Stomach (tissue), 4 donors: ENCODE data around the gene BHLHE23.

ENCODE experiments used
- EP300 ChIP-seq: sonication (generic); formaldehyde crosslinking; IDR thresholded peaks from one replicate; pipeline ENCODE4 v1.6.1; 2017; ENCODE audit warnings: antibody characterized with exemption
- POLR2A ChIP-seq, 4 donors: fragments of 450-650 bp; IDR thresholded peaks; one replicate each; pipeline ENCODE4 v1.6.1; 2016; ENCODE audit warnings: antibody characterized with exemption in 4 of 4, control low read depth in 2 of 4, mild to moderate bottlenecking in 1 of 4, moderate library complexity in 1 of 4
- POLR2AphosphoS5 ChIP-seq, 3 donors: sonication (generic); formaldehyde crosslinking; IDR thresholded peaks; one replicate each; pipeline ENCODE4 v1.6.1; 2016; ENCODE audit warnings: antibody characterized with exemption in 3 of 3
- TF ChIP-seq, protein P1 (sequence below), 7 experiments: fragments of 450-650 bp in 4 of 7; fragments of 200-600 bp in 3 of 7; sonication (generic) in 3 of 7; IDR thresholded peaks; one replicate each; pipeline ENCODE4 v1.5.1; 2016 to 2019; ENCODE audit warnings: antibody characterized with exemption in 7 of 7, control low read depth in 2 of 7, mild to moderate bottlenecking in 1 of 7

DNA sequence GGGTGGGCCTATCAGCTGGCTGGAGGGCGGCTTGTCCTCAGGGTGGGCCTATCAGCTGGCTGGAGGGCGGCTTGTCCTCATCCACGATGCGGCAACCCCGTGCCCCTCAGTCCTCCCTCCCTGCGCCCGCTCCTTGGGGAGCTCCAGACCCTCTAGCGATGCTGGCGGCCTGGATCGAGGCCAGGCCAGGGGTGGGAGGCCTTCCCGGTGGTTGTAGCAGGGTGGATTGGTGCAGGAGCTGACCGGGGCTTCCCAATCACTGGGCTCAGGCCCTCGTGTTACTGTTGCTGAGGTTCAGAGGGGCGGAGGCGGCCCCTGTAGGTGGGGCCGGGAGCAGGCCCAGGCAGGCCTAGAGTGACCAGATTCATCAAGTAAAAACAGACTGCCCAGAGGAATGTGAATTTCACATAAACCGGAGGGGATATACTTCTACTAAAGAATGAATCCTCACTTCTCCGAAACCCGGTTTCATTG lies 45.4 kb downstream of the BHLHE23 start:
- TF ChIP-seq EP300 (no peak), POLR2AphosphoS5 (IDR thresholded peaks at IDR 0.05) (no peak), POLR2A (IDR thresholded peaks at IDR 0.05) (no peak)
- TF ChIP-seq, protein P1, sequence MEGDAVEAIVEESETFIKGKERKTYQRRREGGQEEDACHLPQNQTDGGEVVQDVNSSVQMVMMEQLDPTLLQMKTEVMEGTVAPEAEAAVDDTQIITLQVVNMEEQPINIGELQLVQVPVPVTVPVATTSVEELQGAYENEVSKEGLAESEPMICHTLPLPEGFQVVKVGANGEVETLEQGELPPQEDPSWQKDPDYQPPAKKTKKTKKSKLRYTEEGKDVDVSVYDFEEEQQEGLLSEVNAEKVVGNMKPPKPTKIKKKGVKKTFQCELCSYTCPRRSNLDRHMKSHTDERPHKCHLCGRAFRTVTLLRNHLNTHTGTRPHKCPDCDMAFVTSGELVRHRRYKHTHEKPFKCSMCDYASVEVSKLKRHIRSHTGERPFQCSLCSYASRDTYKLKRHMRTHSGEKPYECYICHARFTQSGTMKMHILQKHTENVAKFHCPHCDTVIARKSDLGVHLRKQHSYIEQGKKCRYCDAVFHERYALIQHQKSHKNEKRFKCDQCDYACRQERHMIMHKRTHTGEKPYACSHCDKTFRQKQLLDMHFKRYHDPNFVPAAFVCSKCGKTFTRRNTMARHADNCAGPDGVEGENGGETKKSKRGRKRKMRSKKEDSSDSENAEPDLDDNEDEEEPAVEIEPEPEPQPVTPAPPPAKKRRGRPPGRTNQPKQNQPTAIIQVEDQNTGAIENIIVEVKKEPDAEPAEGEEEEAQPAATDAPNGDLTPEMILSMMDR (IDR thresholded peaks at IDR 0.05): no peak
